GM12801 (cell line): ENCODE results near the gene SSC5D.

Experiments
- TF ChIP-seq, protein P1 (sequence below): IDR thresholded peaks from one replicate; pipeline ENCODE4 v1.5.1; 2011; ENCODE audit warnings: control low read depth; ENCODE audit not compliant: insufficient read length; ENCODE audit errors: extremely low read depth

The SSC5D gene

DNA sequence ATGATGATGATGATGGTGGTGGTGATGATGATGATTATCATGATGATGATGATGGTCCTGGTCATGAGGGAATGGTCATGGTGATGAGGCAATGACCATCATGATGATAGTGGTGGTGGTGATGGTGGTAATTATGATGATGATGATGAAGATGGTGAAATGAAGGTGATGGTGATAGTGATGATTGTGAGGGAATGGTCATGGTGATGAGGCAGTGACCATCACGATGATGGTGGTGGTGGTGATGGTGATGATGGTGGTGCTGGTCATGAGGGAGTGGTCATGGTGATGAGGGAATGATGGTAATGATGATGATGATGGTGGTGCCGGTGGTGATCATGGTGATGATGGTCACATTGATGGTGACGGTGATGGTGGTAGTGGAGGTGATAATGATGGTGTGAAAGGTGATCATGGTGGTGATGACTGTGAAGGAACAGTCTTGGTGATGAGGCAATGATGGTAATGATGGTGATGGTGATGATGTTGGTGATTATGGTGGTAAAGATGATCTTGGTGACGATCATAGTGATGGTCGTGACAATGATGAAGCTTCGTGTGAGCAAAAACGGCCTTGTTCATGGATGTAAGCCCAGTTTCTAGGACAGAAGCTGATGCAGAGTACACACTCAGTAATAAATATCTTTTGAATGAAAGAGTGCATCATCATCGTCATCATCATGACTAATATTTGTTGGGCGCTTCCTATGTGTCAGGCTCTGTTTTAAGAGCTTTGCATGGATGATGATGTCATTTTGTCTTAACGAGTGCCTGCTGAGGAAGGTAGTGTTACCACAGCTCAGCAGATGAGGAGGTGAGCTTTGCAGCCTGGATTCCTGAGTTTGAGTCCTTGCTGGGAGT lies 31.4 kb downstream of the SSC5D start:
- TF ChIP-seq, protein P1, sequence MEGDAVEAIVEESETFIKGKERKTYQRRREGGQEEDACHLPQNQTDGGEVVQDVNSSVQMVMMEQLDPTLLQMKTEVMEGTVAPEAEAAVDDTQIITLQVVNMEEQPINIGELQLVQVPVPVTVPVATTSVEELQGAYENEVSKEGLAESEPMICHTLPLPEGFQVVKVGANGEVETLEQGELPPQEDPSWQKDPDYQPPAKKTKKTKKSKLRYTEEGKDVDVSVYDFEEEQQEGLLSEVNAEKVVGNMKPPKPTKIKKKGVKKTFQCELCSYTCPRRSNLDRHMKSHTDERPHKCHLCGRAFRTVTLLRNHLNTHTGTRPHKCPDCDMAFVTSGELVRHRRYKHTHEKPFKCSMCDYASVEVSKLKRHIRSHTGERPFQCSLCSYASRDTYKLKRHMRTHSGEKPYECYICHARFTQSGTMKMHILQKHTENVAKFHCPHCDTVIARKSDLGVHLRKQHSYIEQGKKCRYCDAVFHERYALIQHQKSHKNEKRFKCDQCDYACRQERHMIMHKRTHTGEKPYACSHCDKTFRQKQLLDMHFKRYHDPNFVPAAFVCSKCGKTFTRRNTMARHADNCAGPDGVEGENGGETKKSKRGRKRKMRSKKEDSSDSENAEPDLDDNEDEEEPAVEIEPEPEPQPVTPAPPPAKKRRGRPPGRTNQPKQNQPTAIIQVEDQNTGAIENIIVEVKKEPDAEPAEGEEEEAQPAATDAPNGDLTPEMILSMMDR: no peak

DNA sequence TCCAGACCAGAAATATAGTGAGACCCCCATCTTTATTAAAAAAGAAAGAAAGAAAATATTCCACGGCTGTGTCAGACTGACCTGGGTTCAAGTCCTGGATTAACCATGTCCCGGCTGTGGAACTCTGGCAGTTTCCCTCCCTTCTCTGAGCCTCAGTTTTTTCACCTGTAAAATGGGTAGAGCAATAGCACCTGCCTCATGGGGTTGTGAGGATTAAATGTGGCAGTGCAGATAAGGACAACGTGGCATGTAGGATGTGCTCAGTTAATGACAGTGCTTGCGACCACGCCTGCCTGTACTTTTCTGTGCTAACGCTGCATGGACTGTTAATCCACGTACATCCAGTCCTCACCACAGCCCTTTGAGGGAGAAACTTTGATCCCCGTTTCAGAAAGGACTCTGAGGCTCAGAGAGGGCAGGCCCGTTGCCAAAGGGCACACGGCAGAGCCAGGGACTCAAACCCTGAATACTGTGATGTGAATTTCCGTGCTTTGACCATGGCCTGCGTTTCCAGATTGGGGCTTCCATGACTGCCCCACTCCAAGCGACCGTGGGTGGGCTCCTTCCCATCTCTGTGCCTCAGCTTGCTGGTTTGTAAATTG lies 32.6 kb downstream of the SSC5D start:
- TF ChIP-seq, protein P1: no peak

DNA sequence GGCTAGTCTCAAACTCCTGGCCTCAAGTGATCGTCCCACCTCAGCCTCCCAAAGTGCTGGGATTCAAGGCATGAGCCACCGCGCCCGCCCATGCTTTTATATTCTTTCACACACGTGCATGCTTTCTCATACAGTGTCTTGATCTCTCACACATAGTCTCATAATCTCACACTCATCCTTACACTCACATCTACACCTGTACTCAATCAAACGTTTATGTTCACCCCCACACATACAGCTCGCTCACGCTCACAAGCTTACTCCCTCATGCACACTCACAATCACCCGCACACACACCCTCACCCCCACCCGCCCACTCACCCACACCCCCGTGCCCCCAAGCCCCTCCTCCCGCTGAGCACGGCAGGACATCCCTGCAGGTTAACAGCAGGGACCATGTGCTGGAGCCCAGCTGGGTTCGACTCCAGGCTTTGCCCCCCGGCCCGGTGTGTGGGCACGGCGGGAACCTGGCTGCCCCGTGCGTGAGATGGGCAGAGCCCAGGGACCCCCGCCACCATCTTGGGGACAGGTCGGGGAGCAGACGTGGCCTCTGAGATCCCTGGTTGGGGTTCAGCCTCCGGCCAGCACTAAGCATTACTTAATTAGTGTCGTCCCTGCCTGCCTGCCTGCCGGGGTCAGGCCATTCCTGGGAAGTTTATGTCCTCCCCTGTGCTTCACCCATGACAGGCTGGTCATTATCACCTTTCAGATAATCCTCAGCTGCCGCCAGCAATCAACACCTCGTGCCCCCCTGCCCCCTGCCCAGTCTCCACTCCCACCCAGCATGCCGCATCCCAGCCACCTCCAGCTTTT lies 37.3 kb downstream of the SSC5D start:
- TF ChIP-seq, protein P1: no peak

DNA sequence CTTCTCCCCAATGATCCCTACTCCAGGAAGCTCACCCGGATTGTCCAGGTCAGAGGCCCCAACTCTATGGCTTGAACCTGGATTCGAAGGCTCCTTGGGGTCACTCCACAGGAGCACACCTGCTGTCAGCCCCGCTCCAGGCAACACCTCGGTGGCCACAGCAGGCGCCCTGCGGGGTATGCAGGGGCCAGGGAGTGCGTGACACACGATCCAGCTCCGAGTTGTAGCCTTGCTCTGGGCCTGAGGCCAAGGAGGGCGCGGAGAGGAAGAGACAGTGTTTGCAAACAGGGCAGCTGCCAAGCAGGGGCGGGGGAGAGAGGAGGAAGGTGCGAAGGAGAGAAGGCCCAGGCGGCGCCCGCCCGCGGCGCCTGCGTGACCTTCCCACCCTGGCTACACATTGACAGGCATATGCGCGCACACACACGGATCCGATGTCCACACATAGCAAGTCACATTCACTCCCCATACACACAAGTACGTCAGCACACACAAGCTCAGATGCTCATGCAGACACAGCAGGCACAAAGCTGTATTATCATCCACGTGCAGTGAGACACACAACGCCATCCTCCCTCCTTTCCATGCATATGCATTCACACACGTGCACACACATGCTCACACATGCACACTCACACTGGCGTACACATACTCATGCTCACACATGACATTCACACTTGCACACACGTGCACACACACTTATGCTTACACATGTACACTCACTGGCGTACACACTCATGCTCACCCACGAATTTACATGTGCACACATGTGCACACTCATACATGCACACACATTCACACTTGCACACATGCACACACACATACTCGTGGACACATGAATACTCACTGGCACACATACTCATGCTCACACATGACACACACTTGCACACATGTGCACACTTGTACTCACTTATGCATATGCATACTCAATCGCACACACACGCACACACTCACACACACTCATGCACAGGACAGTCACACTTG lies 38.3 kb downstream of the SSC5D start:
- TF ChIP-seq, protein P1: no peak

DNA sequence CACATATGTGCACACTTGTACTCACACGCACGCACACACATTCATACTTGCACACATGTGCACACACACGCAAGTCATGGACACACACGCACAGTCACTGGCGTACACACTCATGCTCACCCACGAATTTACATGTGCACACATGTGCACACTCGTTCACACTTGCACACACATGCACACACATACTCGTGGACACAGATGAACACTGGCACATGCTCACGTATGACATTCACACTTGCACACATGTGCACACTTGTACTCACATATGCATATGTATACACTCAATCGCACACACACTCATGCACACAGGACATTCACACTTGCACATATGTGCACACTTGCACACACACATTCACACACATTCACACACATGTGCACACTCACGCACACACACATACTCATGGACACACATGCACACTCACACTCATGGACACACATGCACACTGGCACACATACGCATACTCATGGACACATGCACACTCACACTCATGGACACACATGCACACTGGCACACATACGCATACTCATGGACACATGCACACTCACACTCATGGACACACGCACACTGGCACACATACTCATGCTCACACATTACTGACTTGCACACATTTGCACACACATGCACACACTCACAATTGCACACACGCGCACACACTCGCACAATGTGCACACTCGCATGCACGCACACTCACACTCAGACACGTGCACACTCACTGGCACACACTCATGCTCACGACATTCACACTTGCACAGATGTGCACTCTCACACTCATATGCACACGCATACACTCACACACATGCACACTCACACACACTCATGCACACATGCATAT lies 39.2 kb downstream of the SSC5D start:
- TF ChIP-seq, protein P1: no peak

DNA sequence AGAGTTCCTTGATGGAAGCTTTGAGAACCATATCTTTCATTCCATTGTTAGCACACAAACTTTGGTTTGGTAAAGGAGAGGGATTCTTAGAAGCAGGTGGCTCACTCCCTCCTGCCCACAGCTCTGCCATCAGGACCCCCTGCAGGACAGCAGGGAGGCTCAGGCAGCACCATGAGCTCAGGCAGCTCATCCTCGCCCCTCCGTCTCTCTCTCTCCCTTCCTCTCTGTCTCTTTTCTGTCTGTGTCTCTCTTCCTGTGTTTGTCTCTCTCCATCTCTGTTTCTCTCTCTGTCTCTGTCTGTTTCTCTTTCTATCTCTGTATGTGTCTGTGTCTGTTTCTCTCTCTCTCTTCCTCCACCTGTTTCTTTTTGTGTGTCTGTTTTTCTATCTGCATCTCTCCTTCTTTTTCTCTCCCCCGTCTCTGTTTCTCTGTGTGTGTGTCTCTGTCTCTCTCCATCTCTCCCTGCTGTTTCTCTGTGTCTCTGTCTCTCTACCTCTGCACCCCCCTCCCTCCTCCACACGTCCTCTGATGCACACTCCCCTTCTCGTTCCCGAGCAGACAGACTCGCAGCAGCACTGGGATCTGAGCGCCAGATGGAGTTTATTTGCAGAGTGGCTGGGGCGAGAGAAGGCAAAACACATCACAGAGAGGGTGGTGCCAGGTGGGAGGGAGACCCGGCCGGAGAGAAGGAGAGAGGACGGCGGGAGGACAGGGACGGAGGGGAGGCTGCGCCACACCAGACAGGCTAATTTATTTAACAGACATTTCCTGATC lies 40.0 kb downstream of the SSC5D start:
- TF ChIP-seq, protein P1: no peak
